HG02610 (cell line): ENCODE measurements around the gene INHBA.

ENCODE experiments used
- ATAC-seq: cut with Tn5 transposase; IDR thresholded peaks from one replicate; pipeline ENCODE4 v1.9.1; 2021; ENCODE audit warnings: mild to moderate bottlenecking, moderate library complexity; ENCODE audit not compliant: unreplicated experiment

Gene INHBA

GRCh38 chr7:41702635-41703371, at the start of gene INHBA:
TSS of gene INHBA (minus strand) at chr7:41703090. CDS start at chr7:41700374, 2,716 bp downstream.
- no peak for ATAC-seq

- ATAC-seq, result no peak
Observed at GRCh38 chr7:41752615-41753014, 49.7 kb upstream of the INHBA start.

- ATAC-seq, result no peak
Observed at GRCh38 chr7:41750661-41751540, 48.0 kb upstream of the INHBA start.

DNA sequence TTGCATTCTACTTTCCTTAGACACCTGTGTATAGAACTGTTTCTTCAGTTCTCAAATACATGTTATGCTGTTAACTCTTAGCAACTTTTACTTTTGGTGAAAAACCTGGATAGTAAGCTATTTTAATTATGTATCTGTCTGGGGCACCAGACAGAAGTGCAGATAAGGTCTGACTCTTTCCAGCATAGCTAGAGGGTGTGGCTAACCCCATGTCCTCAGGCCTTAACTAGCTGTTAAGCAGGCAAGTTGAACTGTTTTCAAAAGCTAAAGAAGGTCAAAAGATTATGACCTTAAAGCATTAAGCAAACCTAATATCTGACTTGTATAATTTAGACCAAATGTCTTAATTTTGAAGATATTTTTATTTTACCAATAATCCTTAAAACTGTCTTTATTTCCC, 45.1 kb upstream of the INHBA start:
- no peak for ATAC-seq

DNA sequence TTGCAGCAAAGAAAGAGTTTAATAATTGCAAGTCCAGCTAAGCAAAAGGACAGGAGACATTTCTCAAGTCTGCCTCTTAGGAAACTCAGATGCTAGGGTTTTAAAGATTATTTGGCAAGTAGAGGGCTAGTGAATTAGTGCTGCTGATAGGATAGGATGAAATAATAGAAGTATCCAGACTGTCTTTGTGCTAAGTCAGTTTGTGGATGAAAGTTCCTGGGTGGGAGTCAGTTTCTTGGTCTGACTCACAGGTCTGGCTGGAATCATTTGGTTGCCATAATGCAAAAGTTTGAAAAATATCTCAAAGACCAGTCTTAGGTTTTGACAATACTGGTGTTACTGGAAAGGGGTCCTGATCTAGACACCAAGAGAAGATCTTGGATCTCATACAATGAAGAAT, 42.6 kb upstream of the INHBA start:
- no peak for ATAC-seq

- ATAC-seq, result no peak
Observed at GRCh38 chr7:41744161-41744560, 41.3 kb upstream of the INHBA start.

GRCh38 chr7:41742401-41743020, 39.6 kb upstream of the INHBA start:
- ATAC-seq, result no peak

- no peak for ATAC-seq
Observed at GRCh38 chr7:41738806-41739205, 35.9 kb upstream of the INHBA start.

DNA sequence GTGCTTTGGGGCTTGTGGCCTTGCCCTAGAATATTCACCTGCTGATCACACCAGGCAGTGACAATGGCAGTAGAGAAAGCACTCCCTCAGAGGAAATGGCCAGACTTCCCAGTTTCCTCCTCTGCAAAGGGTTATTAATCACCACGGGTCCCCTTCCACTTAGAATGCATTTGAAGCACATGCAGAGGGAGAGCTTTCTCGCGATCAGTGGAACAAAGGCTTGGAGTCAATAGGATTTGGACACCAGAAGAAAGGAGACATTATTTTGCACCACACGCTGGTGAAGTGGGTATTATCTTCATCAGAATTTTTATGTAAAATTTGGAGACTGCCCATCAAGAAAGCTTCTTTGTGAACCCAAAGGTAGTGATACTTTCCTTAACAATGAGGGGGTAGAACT, 35.4 kb upstream of the INHBA start:
- no peak for ATAC-seq

GRCh38 chr7:41735206-41735605, 32.3 kb upstream of the INHBA start:
- ATAC-seq, result no peak

DNA sequence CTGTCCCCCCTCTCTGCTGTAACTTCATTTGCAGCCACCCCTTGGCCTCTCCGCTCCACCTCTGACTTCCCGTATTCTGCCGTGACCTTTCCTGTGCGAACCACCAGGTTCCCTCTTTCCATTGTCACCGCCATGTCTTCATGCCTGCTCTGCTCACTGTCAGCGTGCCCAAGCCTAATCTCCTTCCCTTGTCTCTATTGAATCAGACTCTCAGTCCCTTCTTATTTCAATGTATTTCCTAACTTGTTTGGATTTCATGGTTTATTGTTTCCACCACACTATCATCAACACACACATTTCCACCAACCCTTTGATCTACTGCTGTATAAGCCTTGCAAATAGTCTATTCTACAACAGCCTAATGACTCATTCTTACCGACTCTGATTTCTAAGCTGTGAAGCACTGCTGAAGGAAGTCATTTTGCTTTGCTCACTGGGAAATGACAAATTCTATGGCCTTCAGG, 30.0 kb upstream of the INHBA start:
- no peak for ATAC-seq

DNA sequence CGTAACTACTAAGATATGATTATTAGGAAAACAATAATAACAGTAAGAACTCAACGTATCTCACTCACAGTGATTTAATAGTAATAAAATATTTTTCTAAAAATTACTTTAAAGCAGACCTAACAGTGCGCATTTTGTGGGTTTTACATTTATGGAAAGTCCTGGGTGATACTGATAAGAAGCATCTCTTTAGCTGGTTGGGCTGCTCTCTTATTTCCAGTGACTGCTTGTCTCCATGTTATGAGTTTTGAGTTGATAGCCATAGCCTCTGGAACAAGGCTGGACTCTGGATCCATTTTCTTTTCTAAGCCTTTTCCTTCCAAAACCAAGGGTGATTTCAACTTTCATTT, 29.5 kb upstream of the INHBA start:
- ATAC-seq, result peak; percentile 4

GRCh38 chr7:41731493-41732435, 28.9 kb upstream of the INHBA start:
- ATAC-seq, result peak; percentile 97

- ATAC-seq, result no peak
Observed at GRCh38 chr7:41730668-41731067, 27.8 kb upstream of the INHBA start.

GRCh38 chr7:41730161-41730560, 27.3 kb upstream of the INHBA start:
- ATAC-seq, result no peak

DNA sequence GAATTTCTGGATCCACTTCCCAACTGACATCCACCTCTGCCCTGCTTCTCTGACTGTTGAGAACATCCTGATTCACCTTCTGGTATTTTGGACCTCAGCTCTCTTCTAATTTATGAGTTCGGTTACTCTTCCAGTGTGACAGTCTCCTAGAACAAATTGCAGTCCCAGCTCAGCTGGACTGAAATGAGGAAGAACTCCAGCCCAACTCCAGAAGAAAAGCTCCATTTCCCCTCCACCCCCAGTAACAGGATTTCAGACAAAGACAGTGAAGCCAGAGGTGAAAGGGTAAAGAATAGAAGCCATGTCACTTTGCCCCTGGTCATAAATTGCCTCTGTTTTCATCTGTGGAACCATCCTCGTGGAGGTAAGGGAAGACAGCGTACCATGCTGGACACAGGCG, 26.2 kb upstream of the INHBA start:
- ATAC-seq, result no peak

DNA sequence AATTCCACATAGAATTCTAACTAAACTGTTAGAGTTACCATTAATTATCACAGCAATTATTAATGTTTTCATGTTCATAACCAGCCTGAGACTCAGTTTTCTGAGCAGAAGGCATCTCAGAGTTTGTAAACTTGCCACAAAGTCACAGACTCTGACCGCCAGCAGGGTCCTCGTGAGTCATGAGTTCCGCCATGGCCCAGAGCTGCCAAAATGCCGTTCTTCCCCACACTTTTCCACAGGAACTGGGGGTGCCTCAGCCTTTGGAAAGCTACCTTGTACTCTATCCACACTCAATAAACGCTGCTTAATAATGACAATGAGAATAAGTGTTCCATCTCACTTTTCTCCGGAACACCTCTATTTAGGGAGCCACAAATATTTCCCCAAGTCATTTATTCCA, 22.1 kb upstream of the INHBA start:
- no peak for ATAC-seq

GRCh38 chr7:41720886-41721285, 18.0 kb upstream of the INHBA start:
- no peak for ATAC-seq

DNA sequence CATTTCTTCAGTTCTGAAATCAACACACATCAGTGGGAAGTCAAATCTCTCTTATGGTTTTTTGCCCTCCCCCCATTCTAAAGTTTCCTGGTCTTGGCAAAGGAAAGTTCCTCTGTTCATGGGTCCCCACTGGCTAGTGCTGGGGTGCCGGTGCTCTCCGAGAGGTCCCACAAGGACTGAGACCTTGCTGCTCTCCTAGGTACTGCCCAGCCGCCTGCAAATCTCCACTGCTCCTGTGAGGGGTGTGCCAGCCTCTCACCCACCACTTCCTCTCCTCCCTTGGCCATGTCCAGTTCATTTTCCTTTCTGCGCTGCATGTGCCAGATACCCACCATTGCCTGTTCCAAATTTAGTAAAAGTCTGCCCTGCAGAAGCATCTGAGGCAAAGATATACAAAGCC, 17.2 kb upstream of the INHBA start:
- ATAC-seq, result no peak

DNA sequence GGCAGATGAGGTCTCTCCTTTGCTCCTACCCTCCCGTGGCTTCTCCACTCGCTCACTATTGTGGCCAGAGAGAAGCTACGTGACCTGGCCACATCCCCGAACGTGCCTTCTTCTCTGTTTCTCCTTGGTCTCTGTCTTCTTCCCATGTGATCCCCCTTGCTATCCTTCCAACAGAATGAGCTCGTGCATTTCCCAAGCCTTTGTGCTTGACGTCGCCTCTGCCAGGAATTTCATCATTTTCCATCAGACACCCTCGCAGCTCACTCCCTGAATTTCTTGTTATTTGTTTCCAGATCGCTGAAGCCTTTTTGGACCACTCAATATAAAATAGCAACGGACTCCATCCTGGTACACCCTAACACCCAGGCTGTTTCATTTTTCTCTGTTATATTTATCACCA, 13.8 kb upstream of the INHBA start:
- ATAC-seq, result no peak

- no peak for ATAC-seq
Observed at GRCh38 chr7:41715000-41715399, 12.1 kb upstream of the INHBA start.
